8988T (cell line): ENCODE data around the gene IRF2.
"Not testable (repeated sequence)": the region's sequence is repeated elsewhere in the genome, so short reads cannot be mapped to it uniquely, and the experiment has no call there.

ENCODE experiments used
- DNase-seq: peaks from one replicate; pipeline ENCODE4 v3.0.0; 2011

Gene IRF2

GRCh38 chr4:184342857-184343237, 131.5 kb downstream of the IRF2 start:
- DNase-seq: not testable (repeated sequence)

- DNase-seq: no peak
Observed at GRCh38 chr4:184342167-184342856, 132.0 kb downstream of the IRF2 start.

- DNase-seq: not testable (repeated sequence)
Observed at GRCh38 chr4:184339398-184340193, 134.8 kb downstream of the IRF2 start.

- no peak for DNase-seq
Observed at GRCh38 chr4:184337907-184338306, 136.4 kb downstream of the IRF2 start.
